ENCODE results near the gene CSNK1A1L.

DNA sequence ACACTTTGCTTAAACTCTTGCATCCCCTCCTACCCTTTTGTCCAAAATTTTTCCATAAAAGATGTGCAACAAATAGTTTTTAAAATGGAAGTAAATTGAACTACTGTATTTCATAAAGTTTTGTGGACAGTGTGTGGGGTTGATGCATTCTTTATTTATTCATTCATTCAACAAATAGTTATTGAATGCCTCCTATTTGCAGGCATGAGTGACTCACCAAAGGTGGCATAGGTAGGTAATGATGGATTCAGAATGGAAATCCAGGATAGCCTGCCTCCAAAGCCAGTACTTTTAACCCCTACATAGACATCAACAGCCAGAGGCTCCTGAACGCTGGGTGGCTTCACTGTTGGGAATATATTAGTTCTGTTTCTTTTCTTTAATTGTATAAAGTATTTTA, 2.4 kb upstream of the CSNK1A1L start:
- TF ChIP-seq, protein P1, sequence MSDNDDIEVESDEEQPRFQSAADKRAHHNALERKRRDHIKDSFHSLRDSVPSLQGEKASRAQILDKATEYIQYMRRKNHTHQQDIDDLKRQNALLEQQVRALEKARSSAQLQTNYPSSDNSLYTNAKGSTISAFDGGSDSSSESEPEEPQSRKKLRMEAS (IDR thresholded peaks at IDR 0.05; ENCODE audit: insufficient read depth, insufficient read length): no peak
- TF ChIP-seq, protein P2, sequence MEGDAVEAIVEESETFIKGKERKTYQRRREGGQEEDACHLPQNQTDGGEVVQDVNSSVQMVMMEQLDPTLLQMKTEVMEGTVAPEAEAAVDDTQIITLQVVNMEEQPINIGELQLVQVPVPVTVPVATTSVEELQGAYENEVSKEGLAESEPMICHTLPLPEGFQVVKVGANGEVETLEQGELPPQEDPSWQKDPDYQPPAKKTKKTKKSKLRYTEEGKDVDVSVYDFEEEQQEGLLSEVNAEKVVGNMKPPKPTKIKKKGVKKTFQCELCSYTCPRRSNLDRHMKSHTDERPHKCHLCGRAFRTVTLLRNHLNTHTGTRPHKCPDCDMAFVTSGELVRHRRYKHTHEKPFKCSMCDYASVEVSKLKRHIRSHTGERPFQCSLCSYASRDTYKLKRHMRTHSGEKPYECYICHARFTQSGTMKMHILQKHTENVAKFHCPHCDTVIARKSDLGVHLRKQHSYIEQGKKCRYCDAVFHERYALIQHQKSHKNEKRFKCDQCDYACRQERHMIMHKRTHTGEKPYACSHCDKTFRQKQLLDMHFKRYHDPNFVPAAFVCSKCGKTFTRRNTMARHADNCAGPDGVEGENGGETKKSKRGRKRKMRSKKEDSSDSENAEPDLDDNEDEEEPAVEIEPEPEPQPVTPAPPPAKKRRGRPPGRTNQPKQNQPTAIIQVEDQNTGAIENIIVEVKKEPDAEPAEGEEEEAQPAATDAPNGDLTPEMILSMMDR (IDR thresholded peaks at IDR 0.05; ENCODE audit: extremely low read depth in 1 of 2, insufficient read depth in 1 of 2, low read depth in 1 of 2, low read length in 2 of 2): no peak
- no peak for TF ChIP-seq POLR2A (IDR thresholded peaks at IDR 0.05; ENCODE audit: low read depth, low read length)

Data from endothelial cell of umbilical vein (primary cell).